ENCODE data around the gene RELA. TPM values are rescaled to one million over a fixed set of nuclear protein-coding genes. Genes with fewer than 3 reads are reported as not detected.

RELA gene
- total and polyA plus RNA-seq, 2 of the 13 experiments (the other 11 are each of a cell fraction or from before 2014, with no cell fraction given): 21.4 to 40.5 TPM

DNA sequence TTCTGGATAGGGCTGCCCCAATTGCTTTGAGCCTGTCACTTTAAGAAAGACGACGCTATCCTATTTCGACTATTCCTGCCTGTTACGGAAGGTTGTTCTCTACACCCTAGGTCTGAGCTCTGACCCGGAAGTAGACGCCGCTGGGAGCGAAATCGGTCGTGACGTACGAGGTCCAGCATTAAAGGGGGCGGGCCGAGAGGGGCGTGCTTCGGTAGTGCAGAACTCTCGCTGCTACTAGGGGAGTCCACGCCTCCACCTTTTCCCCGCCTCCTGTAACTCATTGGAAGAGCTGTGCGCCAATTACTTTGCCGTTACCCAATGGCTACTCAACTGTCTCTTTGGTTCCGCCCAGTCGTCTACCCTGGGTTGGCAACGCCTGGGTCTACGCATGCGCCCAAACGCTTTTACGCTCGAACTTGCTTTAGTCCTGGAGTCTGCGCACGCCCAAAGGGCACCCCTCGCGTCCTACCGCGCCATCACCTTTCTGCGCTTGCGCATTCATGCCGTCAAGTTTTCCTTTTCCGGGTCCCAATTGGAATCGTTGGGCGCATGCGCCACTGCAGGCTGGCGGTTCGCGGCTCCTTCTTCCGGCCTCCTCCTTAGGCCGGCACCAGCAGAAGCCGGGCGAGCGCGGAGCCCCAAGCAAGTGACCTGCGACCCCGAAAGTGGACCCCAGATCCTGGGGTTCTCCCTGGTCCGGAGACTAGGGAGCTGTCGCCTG, 47.3 kb downstream of the RELA start, which contains the start of gene PCNX3 (continued):
- TF ChIP-seq TCF7 (IDR thresholded peaks at IDR 0.05; ENCODE audit: low read depth) (no peak), HMG20A (CRISPR knock-in tag; IDR thresholded peaks at IDR 0.05; ENCODE audit: borderline replicate concordance) (no peak), SRF (IDR thresholded peaks at IDR 0.05; ENCODE audit: low read depth, low read length) (peak; percentile 96), ZNF598 (CRISPR knock-in tag; IDR thresholded peaks at IDR 0.05; ENCODE audit: borderline replicate concordance) (0 out of 2 replicates have a peak, but pooled peaks have one; percentile 15), USF2 (IDR thresholded peaks at IDR 0.05; ENCODE audit: low read depth, low read length) (no peak), USF2 (CRISPR knock-in tag; IDR thresholded peaks at IDR 0.05; ENCODE audit: borderline replicate concordance) (no peak; the same call in 1 of the 2 replicates), ADNP (CRISPR knock-in tag; IDR thresholded peaks at IDR 0.05) (no peak), SSRP1 (CRISPR knock-in tag; IDR thresholded peaks at IDR 0.05) (no peak), PHF21A (CRISPR knock-in tag; IDR thresholded peaks at IDR 0.05) (peak; percentile 83; the same call in 1 of the 2 replicates), ZNF724P (CRISPR knock-in tag; IDR thresholded peaks at IDR 0.05; ENCODE audit: borderline replicate concordance) (no peak), RBFOX2 (IDR thresholded peaks at IDR 0.05; ENCODE audit: low read depth, low read length) (peak; percentile 90; the same call in 1 of the 2 replicates), ZNF563 (CRISPR knock-in tag; IDR thresholded peaks at IDR 0.05) (no peak), ZSCAN30 (CRISPR knock-in tag; IDR thresholded peaks at IDR 0.05) (no peak), ARID2 (CRISPR knock-in tag; IDR thresholded peaks at IDR 0.05; ENCODE audit: borderline replicate concordance) (no peak), FOXA3 (CRISPR knock-in tag; IDR thresholded peaks at IDR 0.05) (peak; percentile 63), ZNF264 (CRISPR knock-in tag; IDR thresholded peaks at IDR 0.05) (no peak), LBX2 (CRISPR knock-in tag; IDR thresholded peaks at IDR 0.05; ENCODE audit: borderline replicate concordance) (no peak), ZKSCAN5 (CRISPR knock-in tag; IDR thresholded peaks at IDR 0.05) (no peak), SMAD3 (CRISPR knock-in tag; IDR thresholded peaks at IDR 0.05) (no peak; the same call in 1 of the 2 replicates)
- TF ChIP-seq, protein P1, sequence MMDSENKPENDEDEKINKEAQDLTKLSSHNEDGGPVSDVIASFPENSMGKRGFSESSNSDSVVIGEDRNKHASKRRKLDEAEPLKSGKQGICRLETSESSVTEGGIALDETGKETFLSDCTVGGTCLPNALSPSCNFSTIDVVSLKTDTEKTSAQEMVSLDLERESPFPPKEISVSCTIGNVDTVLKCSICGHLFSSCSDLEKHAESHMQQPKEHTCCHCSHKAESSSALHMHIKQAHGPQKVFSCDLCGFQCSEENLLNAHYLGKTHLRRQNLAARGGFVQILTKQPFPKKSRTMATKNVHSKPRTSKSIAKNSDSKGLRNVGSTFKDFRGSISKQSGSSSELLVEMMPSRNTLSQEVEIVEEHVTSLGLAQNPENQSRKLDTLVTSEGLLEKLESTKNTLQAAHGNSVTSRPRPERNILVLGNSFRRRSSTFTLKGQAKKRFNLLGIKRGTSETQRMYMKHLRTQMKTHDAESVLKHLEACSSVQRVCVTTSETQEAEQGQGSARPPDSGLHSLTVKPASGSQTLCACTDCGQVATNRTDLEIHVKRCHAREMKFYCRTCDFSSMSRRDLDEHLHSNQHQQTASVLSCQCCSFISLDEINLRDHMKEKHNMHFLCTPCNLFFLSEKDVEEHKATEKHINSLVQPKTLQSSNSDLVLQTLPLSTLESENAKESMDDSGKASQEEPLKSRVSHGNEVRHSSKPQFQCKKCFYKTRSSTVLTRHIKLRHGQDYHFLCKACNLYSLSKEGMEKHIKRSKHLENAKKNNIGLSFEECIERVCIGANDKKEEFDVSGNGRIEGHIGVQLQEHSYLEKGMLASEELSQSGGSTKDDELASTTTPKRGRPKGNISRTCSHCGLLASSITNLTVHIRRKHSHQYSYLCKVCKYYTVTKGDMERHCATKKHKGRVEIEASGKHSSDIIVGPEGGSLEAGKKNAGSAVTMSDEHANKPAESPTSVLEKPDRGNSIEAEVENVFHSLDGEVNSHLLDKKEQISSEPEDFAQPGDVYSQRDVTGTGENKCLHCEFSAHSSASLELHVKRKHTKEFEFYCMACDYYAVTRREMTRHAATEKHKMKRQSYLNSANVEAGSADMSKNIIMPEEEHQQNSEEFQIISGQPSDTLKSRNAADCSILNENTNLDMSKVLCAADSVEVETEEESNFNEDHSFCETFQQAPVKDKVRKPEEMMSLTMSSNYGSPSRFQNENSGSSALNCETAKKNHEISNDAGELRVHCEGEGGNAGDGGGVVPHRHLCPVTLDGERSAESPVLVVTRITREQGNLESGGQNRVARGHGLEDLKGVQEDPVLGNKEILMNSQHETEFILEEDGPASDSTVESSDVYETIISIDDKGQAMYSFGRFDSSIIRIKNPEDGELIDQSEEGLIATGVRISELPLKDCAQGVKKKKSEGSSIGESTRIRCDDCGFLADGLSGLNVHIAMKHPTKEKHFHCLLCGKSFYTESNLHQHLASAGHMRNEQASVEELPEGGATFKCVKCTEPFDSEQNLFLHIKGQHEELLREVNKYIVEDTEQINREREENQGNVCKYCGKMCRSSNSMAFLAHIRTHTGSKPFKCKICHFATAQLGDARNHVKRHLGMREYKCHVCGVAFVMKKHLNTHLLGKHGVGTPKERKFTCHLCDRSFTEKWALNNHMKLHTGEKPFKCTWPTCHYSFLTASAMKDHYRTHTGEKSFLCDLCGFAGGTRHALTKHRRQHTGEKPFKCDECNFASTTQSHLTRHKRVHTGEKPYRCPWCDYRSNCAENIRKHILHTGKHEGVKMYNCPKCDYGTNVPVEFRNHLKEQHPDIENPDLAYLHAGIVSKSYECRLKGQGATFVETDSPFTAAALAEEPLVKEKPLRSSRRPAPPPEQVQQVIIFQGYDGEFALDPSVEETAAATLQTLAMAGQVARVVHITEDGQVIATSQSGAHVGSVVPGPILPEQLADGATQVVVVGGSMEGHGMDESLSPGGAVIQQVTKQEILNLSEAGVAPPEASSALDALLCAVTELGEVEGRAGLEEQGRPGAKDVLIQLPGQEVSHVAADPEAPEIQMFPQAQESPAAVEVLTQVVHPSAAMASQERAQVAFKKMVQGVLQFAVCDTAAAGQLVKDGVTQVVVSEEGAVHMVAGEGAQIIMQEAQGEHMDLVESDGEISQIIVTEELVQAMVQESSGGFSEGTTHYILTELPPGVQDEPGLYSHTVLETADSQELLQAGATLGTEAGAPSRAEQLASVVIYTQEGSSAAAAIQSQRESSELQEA (CRISPR knock-in tag; IDR thresholded peaks at IDR 0.05; ENCODE audit: not compliant biosample characterization): no peak

Measured in HepG2 (cell line).